GM12878 (cell line): ENCODE results near the gene ZNF367. TPM values are rescaled to one million over a fixed set of nuclear protein-coding genes. Genes with fewer than 3 reads are reported as not detected.

ENCODE experiments used
- ASH2L ChIP-seq: fragments of 300-600, 200-600 bp; sonication (generic); IDR thresholded peaks from 2 replicates; pipeline ENCODE4 v1.6.1; 2017; ENCODE audit warnings: low read depth, mild to moderate bottlenecking, borderline replicate concordance
- CBX3 ChIP-seq: fragments of 200-600 bp; sonication (generic); IDR thresholded peaks from 2 replicates; pipeline ENCODE4 v1.6.1; 2016; ENCODE audit warnings: low read depth, borderline replicate concordance
- CEBPB ChIP-seq, 2 experiments: fragments of 150-350 bp in 1 of 2; IDR thresholded peaks; 2 replicates each; pipeline ENCODE4 v1.6.1; 2012 to 2014; ENCODE audit warnings: low read depth in 2 of 2, low read length in 2 of 2, borderline replicate concordance in 1 of 2, inconsistent platforms in 1 of 2
- CTCF ChIP-seq, 3 experiments: IDR thresholded peaks in 2 of 3; conservative IDR thresholded peaks in 1 of 3; 2 replicates each; pipeline ENCODE4 v1.5.1; 2011; ENCODE audit warnings: low read depth in 3 of 3, low read length in 3 of 3, mild to moderate bottlenecking in 3 of 3, control low read depth in 2 of 3, moderate library complexity in 2 of 3, inconsistent platforms in 1 of 3, mixed read lengths in 1 of 3; ENCODE audit not compliant: control insufficient read depth in 2 of 3, insufficient read depth in 1 of 3; ENCODE audit errors: extremely low read depth in 1 of 3
- E2F8 ChIP-seq: fragments of 450-650 bp; IDR thresholded peaks from 2 replicates; pipeline ENCODE4 v1.6.1; 2018; ENCODE audit warnings: mild to moderate bottlenecking, low read depth, moderate library complexity; ENCODE audit not compliant: partially characterized antibody
- HDAC6 ChIP-seq: fragments of 200-600 bp; sonication (generic); IDR thresholded peaks from one replicate; pipeline ENCODE4 v1.8.0; 2017; ENCODE audit warnings: antibody characterized with exemption; ENCODE audit not compliant: unreplicated experiment
- IKZF1 ChIP-seq: fragments of 450-650 bp; conservative IDR thresholded peaks from 2 replicates; pipeline ENCODE4 v1.6.1; 2017; ENCODE audit warnings: antibody characterized with exemption, mild to moderate bottlenecking
- MEF2A ChIP-seq: IDR thresholded peaks from 2 replicates; pipeline ENCODE4 v1.6.1; 2011; ENCODE audit warnings: low read depth, mild to moderate bottlenecking, low read length, moderate library complexity; ENCODE audit not compliant: insufficient read depth
- NFYB ChIP-seq: IDR thresholded peaks from 2 replicates; pipeline ENCODE4 v1.6.1; 2011; ENCODE audit warnings: low read depth, mild to moderate bottlenecking, low read length, improper control_type of control experiment, moderate library complexity; ENCODE audit not compliant: insufficient read depth
- NR2C1 ChIP-seq: fragments of 450-650 bp; IDR thresholded peaks from 2 replicates; pipeline ENCODE4 v1.6.1; 2017; ENCODE audit warnings: antibody characterized with exemption, mild to moderate bottlenecking, moderate library complexity
- PML ChIP-seq: IDR thresholded peaks from 2 replicates; pipeline ENCODE4 v1.6.1; 2012; ENCODE audit warnings: low read length, inconsistent platforms
- SIX5 ChIP-seq: IDR thresholded peaks from 2 replicates; pipeline ENCODE4 v1.6.1; 2011; ENCODE audit warnings: mild to moderate bottlenecking, low read depth, low read length, moderate library complexity; ENCODE audit not compliant: severe bottlenecking
- SREBF1 ChIP-seq: IDR thresholded peaks from 2 replicates; pipeline ENCODE4 v1.6.1; 2012; ENCODE audit warnings: mild to moderate bottlenecking, low read length
- SUZ12 ChIP-seq: fragments of 200-600 bp; sonication (generic); IDR thresholded peaks from one replicate; pipeline ENCODE4 v1.6.1; 2018; ENCODE audit warnings: antibody characterized with exemption, mild to moderate bottlenecking; ENCODE audit not compliant: unreplicated experiment
- TAF1 ChIP-seq: IDR thresholded peaks from 2 replicates; pipeline ENCODE4 v1.6.1; 2011; ENCODE audit warnings: mild to moderate bottlenecking, low read depth, low read length, borderline replicate concordance
- TARDBP ChIP-seq: IDR thresholded peaks from 2 replicates; pipeline ENCODE4 v1.6.1; 2016; ENCODE audit warnings: borderline replicate concordance
- ZBTB11 ChIP-seq: fragments of 450-650 bp; formaldehyde crosslinking; IDR thresholded peaks from 2 replicates; pipeline ENCODE4 v1.5.0; 2022; ENCODE audit warnings: mild to moderate bottlenecking, missing genetic modification characterization
- ZBTB33 ChIP-seq: fragments of 450-650 bp; IDR thresholded peaks from 2 replicates; pipeline ENCODE4 v1.6.1; 2017; ENCODE audit warnings: mild to moderate bottlenecking
- ZSCAN29 ChIP-seq: fragments of 450-650 bp; IDR thresholded peaks from 2 replicates; pipeline ENCODE4 v1.6.1; 2017; ENCODE audit warnings: mild to moderate bottlenecking, moderate library complexity
- polyA plus RNA-seq, 11 experiments: library from polyadenylated mRNA; depleted of rRNA in 4 of 11; unstranded in 6 of 11; stranded (reverse) in 5 of 11; fragments of >200 nt; fragmentation: Nextera tagmentation in 4 of 11; fragmentation: Illumina TruSeq in 1 of 11; extraction: Ambion mirVana in 4 of 11; extraction: Trizol in 1 of 11; gene quantifications; 1 replicate in 1 of 11; 2 replicates in 10 of 11; pipeline versions ENCODE4 v1.2.1 to v1.2.3, GENCODE V29; 2011 to 2016; ENCODE audit warnings: inconsistent platforms in 2 of 11, missing spikeins in 2 of 11, low read depth in 1 of 11
- total RNA-seq, 4 experiments: library from RNA; depleted of rRNA in 3 of 4; stranded (reverse); fragments of >200 nt in 3 of 4; fragmentation: Illumina TruSeq in 1 of 4; extraction: Trizol in 1 of 4; gene quantifications; 2 replicates each; pipeline versions ENCODE4 v1.2.1 to v1.2.3, GENCODE V29; 2013 to 2021

Gene ZNF367
- total and polyA plus RNA-seq, 10 of the 15 experiments (the other 5 are each of a cell fraction or from before 2014, with no cell fraction given) = 2.9 to 16.3 (median 11.1) TPM

GRCh38 chr9:96413302-96414221, 4.6 kb downstream of the ZNF367 start (continued):
- no peak for TF ChIP-seq NR2C1
- no peak for TF ChIP-seq NFYB
- TF ChIP-seq ZBTB33 = no peak
- no peak for TF ChIP-seq PML
- TF ChIP-seq SIX5 = no peak
- TF ChIP-seq ZSCAN29 = no peak
- no peak for TF ChIP-seq ASH2L
- TF ChIP-seq SREBF1 = no peak
- TF ChIP-seq MEF2A = no peak
- no peak for TF ChIP-seq ZBTB11 (CRISPR knock-in tag)
- no peak for TF ChIP-seq E2F8
- no peak for TF ChIP-seq HDAC6
- no peak; the same call in 1 of the 2 replicates for TF ChIP-seq TAF1
- no peak for TF ChIP-seq CEBPB (IDR thresholded peaks at IDR 0.05; ENCODE audit: borderline replicate concordance in 1 of 2, low read depth in 2 of 2, low read length in 2 of 2)
- TF ChIP-seq CBX3 = no peak
- peak in 1 of 3 experiments; percentile 22; a peak in 2 of 6 replicates for TF ChIP-seq CTCF (IDR thresholded peaks at IDR 0.05 in 2 of 3, conservative IDR thresholded peaks at IDR 0.05 in 1 of 3; ENCODE audit: control insufficient read depth in 2 of 3, extremely low read depth in 1 of 3, insufficient read depth in 1 of 3, low read depth in 3 of 3, low read length in 3 of 3)
- peak; percentile 66 for TF ChIP-seq IKZF1
- TF ChIP-seq SUZ12 = no peak
- TF ChIP-seq TARDBP = no peak
